Endometrial microvascular endothelial cells (primary cell): Measurements from ENCODE around the gene RASGRF1. TPM values are rescaled to one million over a fixed set of nuclear protein-coding genes. Genes with fewer than 3 reads are reported as not detected.
"Not testable (repeated sequence)": the region's sequence is repeated elsewhere in the genome, so short reads cannot be mapped to it uniquely, and the experiment has no call there.

Experiments
- in situ Hi-C: cut with HindIII; loops from 2 replicates; pipeline ENCODE4 v1.10.0; 2017; ENCODE audit warnings: low sequenced_read_pairs, low pct_unique_long_range_greater_than_20kb; ENCODE audit errors: inconsistent ontology term
- total RNA-seq: library from RNA; depleted of rRNA; stranded (reverse); fragments of >200 nt; gene quantifications from one replicate; pipeline ENCODE4 v1.2.3, GENCODE V29; 2015; ENCODE audit errors: inconsistent ontology term

Gene RASGRF1
- total RNA-seq, 1 donor from 2014 or later: not detected

DNA sequence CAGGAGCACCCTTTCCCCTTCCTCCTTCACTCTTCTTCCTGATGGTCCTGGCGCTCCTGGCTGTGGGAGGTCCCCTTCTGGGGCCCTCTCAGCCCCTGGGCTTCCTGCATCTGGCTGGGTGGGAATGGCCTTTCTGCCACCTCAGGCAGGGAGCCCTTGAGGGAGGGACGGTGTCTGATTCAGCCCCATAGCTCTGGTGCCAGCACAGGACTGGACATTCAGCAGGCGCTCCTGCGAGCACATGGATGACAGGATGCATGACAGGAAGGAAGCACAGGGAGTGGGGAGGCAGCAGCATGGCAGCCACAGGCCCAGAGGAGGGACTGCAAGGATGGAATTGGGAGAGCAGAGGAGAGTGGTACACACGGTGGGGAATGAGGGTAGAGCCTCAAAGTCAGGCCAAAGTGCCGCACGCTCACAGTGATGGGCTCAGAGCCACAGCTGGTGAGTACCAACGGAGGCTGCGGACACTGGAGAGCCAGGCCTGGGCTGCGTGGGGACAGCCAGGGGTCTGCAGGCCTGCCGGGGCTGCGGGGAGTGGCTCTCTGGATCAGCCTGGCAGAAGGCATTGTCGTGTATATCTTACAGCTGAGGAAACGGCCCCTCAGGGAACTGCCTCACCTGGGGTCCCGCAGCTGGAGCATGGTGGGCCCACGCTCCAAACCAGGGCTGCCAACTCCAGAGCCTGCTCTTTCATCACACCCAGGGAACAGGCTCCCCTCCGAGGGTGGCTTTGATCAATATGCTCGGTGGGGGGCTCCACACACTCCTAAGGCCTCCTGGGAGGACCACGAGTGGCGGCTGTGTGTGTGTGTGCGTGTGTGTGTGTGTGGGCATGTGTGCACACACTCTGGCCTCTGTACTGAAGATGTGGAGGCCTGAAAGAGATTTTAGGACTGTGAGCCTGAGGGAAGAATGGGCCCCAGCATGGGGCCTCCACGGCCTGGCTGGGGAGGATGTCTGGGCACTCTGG, 94.4 kb downstream of the RASGRF1 start:
- in situ Hi-C loops: no loop called here

DNA sequence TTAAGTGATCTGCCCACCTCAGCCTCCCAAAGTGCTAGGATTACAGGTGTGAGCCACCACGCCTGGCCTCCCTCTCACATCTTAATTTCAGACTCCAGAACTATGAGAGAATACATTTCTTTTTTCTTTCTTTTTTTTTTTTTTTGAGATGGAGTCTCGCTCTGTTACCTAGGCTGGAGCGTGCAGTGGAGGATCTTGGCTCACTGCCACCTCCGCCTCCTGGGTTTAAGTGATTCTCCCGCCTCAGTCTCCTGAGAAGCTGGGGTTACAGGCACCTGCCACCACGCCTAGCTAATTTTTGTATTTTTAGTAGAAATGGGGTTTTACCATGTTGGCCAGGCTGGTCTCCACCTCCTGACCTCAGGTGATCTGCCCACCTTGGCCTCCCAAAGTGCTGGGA, 95.4 kb downstream of the RASGRF1 start:
- in situ Hi-C loops: not testable (repeated sequence)

DNA sequence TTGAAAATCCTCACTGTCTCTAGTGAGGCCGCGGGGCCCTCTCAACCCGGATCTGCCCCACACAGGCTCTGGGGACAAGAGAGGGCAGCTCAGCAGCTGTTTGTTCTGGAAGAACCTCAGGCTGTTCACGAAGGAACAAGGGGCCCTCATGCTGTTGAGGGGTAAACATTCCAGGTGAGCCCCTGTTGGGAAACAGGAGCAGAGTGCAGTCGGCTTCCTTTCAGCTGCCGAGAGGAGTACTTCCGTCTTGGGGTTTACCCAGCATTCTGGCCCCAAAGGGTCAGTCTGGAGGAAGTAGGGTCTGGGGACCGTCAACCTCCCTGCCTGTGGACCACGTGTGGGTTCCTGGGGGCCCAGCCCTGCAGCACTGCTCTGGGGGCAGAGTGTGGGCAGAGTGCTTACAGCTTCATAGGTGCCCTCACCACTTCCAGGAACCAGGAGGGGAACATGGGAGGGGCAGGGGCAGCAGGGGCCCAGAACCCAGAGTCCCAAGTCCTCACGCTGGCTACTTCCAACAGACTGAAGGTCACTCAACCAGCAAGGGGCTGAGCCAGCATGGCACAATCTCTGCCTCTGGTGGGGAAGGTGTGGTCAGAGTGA, 96.5 kb downstream of the RASGRF1 start:
- in situ Hi-C loops: no loop called here

DNA sequence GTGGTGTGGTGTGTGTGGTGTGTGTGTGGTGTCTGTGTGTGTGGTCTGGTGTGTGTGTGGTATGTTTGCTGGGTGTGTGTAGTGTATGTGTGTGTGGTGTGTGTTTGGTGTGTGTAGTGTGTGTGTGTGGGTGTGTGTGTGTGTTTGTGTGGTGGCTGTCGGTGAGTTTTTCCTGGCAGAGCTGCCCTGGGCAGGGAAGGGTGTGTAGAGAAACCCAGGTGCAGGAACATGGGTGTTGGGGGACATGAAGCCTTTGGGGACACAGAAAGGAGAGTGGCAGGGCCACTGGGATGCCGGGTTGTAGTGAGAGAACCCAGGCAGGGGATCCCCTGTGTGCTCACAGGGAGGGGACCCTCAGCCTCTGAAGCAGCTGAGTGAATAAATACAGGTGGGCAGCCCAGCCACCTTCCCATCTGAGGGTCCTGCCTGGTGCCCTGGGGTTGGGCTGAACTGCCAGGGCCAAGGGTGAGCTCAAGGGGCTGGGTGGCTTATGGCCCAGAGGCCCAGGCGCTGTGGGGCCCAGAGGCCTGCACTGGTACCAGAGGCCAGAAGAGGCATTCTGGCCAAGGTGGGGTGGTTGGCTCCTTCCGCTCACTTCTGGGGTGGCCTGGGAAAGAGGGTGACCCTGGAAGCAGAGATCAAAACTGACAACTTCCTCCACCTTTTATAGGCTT, 97.2 kb downstream of the RASGRF1 start:
- in situ Hi-C loops: no loop called here

DNA sequence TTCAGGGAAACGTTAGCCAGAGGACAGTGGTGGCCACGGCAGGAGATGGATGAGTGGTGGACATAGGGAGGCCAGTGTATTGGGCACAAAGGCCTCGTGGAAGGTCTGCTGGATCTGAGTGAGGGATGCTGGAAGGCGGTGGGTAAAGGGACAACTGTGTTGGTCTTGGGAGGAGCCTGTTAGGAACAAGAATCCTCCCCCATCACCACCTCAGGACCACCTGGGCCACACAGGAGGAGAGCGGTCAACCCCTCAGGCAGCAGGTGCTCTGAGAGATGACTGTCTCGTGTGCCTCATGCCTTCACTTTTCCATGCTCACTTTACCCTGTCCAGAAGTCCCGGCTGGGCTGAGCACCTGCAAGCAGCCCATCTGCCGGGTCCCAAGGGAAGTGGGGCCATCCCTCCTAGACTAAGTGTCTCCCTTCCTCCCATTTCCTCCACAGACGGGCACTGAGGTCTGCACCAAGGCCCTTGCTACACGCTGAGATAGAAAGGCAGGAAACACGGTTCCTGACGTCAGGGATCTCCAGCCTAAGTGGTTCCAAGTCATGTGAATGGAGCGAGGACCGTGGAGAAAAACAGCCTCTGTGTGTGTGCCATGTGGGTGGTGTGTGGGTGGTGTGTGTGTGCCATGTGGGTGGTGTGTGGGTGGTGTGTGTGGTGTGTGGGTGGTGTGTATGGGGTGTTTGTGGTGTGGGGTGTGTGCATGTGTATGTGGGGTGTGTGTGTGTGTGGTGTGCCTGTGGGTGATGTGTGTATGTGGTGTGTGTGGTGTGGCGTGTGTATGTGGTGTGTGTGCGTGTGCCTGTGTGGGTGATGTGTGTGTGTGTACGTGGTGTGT, 97.9 kb downstream of the RASGRF1 start:
- in situ Hi-C loops: no loop called here

GRCh38 chr15:78991879-78992278, 98.7 kb downstream of the RASGRF1 start:
- in situ Hi-C loops: no loop called here

DNA sequence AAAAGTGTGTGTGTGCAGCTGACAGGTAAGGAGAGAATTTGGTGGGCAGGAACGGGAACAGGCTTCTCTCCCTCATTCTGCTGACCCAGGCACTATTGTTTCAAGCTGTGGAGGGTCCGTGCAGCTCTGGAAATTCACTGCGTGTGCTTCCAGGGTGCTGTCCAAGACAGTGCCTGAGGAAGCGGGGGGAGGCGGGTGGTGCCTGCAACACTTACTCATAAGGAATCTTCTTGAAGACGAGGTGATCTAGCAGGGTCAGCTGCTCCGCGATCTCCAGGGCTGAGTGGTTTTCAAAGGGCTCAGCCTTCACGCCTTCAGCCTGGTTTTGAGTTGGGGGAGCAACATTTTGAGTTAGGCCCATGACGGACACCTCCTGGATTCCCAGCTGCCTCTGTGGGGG, 99.1 kb downstream of the RASGRF1 start:
- in situ Hi-C loops: no loop called here

GRCh38 chr15:78990278-78990677, 100.3 kb downstream of the RASGRF1 start:
- in situ Hi-C loops: no loop called here

GRCh38 chr15:78989701-78990240, 100.8 kb downstream of the RASGRF1 start:
- in situ Hi-C loops: no loop called here

DNA sequence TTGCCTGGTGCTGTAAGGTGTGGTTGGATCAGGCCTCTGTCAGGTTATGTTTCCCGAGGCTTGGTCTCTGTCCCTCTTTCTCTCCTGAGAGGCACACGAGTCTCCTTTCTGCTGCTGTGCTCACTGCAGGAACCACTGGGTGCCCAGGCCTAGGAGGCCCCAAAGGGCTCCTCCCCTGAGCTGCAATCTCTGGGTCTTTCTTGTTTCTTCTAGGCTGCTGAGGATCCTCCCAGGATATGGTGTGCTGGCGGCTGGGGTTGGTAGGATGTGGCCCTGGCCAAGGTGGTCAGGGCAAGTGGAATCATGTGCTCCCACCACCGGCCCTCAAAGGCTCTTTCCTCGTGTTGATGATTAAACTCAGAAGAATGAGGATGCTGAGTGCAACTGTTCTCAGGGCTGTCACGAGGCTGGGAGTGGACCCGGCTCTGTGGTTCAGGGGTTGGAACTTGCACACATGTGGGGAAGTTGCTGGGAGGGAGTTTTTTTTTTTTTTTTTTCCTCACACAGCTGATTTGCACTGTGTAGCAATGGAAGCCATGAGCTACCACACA, 102.1 kb downstream of the RASGRF1 start:
- in situ Hi-C loops: no loop called here

DNA sequence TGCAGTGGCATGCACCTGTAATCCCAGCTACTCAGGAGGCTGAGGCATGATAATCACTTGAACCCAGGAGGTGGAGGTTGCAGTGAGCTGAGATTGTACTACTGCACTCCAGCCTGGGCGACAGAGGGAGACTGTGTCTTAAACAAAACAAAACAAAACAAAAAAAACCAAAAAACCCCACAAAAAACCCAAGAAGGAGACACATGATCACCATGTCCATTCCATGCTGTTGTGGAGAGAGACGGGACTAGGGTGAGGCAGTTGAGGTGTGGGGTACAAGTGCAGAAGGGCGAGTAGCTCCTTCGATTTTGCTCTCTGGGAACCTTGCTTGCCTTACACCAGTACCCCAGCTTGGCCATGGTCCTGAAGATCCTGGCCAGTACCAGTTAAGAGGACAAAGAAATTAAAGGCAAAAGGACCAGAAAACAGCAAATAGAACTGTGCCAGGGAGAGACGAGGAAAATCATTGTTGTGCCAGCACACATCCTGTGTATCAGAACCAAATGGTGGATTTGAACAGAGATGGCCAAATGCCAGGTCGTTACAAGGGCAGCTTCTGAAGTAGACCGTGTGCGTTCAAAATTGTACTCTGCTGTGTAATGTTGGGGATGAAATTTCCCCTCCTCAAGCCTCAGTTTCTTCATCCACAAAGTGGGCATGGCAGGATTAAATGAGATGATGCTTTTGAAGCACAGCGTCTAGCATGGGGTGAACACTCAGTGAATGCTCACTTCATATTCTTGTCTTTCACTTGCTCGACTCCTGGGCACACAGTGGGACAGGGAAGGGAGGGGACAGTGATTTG, 102.8 kb downstream of the RASGRF1 start:
- in situ Hi-C loops: no loop called here

DNA sequence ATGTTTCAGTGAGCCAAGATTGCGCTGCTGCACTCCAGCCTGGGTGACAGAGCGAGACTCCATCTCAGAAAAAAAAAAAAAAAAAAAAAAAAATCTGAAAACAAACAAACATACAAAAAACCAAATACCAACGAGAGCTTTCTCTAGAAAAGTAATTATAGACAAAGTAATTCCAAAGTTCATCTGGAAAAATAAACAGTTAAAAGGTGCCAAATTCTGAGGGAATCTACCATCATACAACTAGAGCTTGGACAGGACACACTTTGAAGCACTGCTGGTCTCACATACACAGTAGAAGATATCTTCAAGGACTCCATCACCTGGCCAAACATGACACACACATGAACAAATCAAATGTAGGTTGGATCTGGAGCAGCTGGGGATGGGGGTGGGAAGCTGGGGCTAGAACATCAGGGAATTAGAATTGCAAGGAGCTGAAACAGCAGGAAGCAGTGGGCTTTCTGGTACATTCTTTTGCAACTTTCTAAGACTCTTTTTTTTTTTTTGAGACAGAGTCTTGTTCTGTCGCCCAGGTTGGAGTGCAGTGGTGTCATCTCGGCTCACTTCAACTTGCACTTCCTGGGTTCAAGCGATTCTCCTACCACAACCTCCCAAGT, 104.6 kb downstream of the RASGRF1 start:
- in situ Hi-C loops: no loop called here

DNA sequence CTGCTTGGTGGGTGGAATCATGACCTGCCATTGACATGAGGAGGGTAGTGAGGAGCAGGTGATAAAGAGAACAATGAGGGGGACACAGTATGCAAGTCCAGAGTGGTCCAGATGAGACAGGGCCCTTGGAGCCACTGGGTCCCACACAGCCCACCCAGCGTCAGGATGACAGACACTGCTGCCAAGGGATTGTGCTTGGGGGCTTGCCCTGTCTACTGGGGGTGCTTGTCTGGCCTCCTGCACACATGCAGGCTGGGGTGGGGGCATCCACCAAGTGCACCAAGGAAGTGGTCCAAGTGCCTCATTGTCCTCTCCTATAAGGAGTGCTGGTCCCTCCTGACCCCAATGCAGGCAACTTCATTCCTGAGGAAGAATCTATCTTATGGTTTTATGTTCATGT, 106.5 kb downstream of the RASGRF1 start:
- in situ Hi-C loops: no loop called here

DNA sequence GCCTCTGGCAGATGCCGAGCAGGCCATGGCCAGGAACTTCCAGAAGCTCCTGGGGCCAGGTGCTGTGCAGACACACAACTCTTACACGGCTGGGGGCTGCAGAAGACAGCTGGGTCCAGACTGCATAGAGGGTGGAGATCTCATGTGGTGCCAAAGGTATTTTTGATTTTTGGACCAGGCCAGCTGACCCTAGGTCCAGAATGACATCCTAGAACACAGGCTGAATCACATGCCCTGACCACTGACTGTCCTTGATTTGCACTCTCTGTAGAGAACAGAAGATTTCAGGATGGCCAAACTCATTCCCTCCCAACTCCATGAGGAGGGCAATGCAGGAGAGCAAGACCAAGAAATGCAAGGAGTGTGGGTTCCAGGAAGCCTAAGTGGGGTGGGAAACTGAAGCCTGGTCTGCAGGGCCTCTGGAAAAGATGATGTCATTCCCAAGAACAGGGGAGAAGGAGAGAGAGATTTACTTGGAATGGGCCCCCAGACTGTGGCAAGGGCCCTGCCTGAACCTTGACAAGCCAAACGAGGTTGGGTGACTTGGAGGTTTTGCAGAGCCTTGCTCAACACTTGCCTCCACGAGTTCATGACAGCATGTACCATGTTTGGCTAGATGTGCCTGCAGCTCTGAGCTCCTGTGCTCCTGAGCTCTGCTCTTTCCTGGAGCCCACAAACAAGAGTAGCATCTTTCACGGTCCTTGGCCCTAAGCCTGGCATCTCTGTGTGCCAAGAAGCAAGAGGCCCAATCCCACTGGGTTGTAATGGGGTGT, 107.2 kb downstream of the RASGRF1 start:
- in situ Hi-C loops: no loop called here

GRCh38 chr15:78982736-78983135, 107.8 kb downstream of the RASGRF1 start:
- in situ Hi-C loops: no loop called here

- in situ Hi-C loops: no loop called here
These were observed 108.9 kb downstream of the RASGRF1 start for GRCh38 chr15:78981532-78982313.
